DND-41 (cell line): ENCODE measurements around the gene ERC2.

Experiments used
- ATAC-seq: fragments of 200-7000 bp; cut with Tn5 transposase; 3 replicates; pipeline ENCODE4 v1.9.1; 2021; ENCODE audit warnings: low read depth; ENCODE audit not compliant: insufficient read depth
- DNase-seq: peaks from one replicate; pipeline ENCODE4 v3.0.0-alpha.2; 2020
- H2AFZ ChIP-seq: 2 replicates; pipeline ENCODE4 v1.6.0; 2012; ENCODE audit warnings: low read depth, low read length
- H3K27ac ChIP-seq: 2 replicates; pipeline ENCODE4 v1.5.1; 2012; ENCODE audit warnings: low read length, inconsistent platforms
- H3K27me3 ChIP-seq: fragments of 200-600 bp; sonication (generic); 2 replicates; pipeline ENCODE4 v1.6.0; 2012; ENCODE audit warnings: low read length, mild to moderate bottlenecking, inconsistent platforms; ENCODE audit not compliant: insufficient read depth, poor library complexity
- H3K36me3 ChIP-seq: 2 replicates; pipeline ENCODE4 v1.5.1; 2012; ENCODE audit warnings: low read length, inconsistent platforms; ENCODE audit not compliant: insufficient read depth
- H3K4me1 ChIP-seq: 2 replicates; pipeline ENCODE4 v1.5.1; 2012; ENCODE audit warnings: mild to moderate bottlenecking, low read length; ENCODE audit not compliant: insufficient read depth
- H3K4me2 ChIP-seq: 2 replicates; pipeline ENCODE4 v1.6.0; 2012; ENCODE audit warnings: mild to moderate bottlenecking, moderate library complexity, low read length, inconsistent platforms; ENCODE audit not compliant: insufficient read depth
- H3K4me3 ChIP-seq, 2 experiments: fragments of 200-600 bp in 1 of 2; shearing (Covaris generic) in 1 of 2; 2 replicates each; pipeline ENCODE4 v1.5.1; 2012 to 2016; ENCODE audit warnings: inconsistent platforms in 2 of 2, low read length in 2 of 2, mild to moderate bottlenecking in 2 of 2, low read depth in 1 of 2, moderate library complexity in 1 of 2
- H3K79me2 ChIP-seq: 2 replicates; pipeline ENCODE4 v1.6.0; 2012; ENCODE audit warnings: low read length, inconsistent platforms; ENCODE audit not compliant: insufficient read depth
- H3K9ac ChIP-seq: 2 replicates; pipeline ENCODE4 v1.6.0; 2012; ENCODE audit warnings: low read depth, mild to moderate bottlenecking, inconsistent platforms, low read length, moderate library complexity
- H3K9me3 ChIP-seq: 2 replicates; pipeline ENCODE4 v1.5.1; 2012; ENCODE audit warnings: low read length, moderate library complexity, mild to moderate bottlenecking, inconsistent platforms; ENCODE audit not compliant: insufficient read depth, severe bottlenecking
- H4K20me1 ChIP-seq: 2 replicates; pipeline ENCODE4 v1.6.0; 2012; ENCODE audit warnings: low read length; ENCODE audit not compliant: insufficient read depth
- CTCF ChIP-seq: IDR thresholded peaks from 2 replicates; pipeline ENCODE4 v1.5.1; 2012; ENCODE audit warnings: borderline replicate concordance, low read length, moderate library complexity, mild to moderate bottlenecking; ENCODE audit not compliant: poor library complexity, severe bottlenecking; ENCODE audit errors: extremely low read depth
- EZH2 ChIP-seq: IDR thresholded peaks from 3 replicates; pipeline ENCODE4 v1.6.1; 2012; ENCODE audit warnings: borderline replicate concordance, low read depth, mild to moderate bottlenecking, moderate library complexity, low read length, inconsistent platforms; ENCODE audit not compliant: severe bottlenecking

The ERC2 gene

GRCh38 chr3:55678546-55679216 lies 789.6 kb downstream of the ERC2 start:
- no peaks in the 10 kb centered on the region for H3K79me2 ChIP-seq
- H4K20me1 ChIP-seq: no peaks in the 10 kb centered on the region
- no peak overlapping the region for H3K27ac ChIP-seq
- no peak overlapping the region for H3K4me3 ChIP-seq
- ATAC-seq (no peak), DNase-seq (no peak)
- H3K36me3 ChIP-seq: no peaks in the 10 kb centered on the region
- TF ChIP-seq CTCF: no peak
- TF ChIP-seq EZH2: no peak
- H3K9me3 ChIP-seq: no peaks in the 10 kb centered on the region
- H2AFZ ChIP-seq: no peak overlapping the region
- no peak overlapping the region for H3K4me2 ChIP-seq
- H3K4me1 ChIP-seq: no peaks in the 10 kb centered on the region
- H3K9ac ChIP-seq: no peak overlapping the region
- H3K27me3 ChIP-seq: no peaks in the 10 kb centered on the region

GRCh38 chr3:55676643-55677042 lies 791.6 kb downstream of the ERC2 start:
- Histone ChIP-seq H3K4me3 (no peak overlapping the region), H3K27ac (no peak overlapping the region), H4K20me1 (no peaks in the 10 kb centered on the region), H2AFZ (no peak overlapping the region), H3K9me3 (no peaks in the 10 kb centered on the region), H3K79me2 (no peaks in the 10 kb centered on the region), H3K4me1 (no peaks in the 10 kb centered on the region), H3K36me3 (no peaks in the 10 kb centered on the region), H3K27me3 (no peaks in the 10 kb centered on the region), H3K4me2 (no peak overlapping the region), H3K9ac (no peak overlapping the region)
- no peak for ATAC-seq
- TF ChIP-seq CTCF (no peak), EZH2 (no peak)
- no peak for DNase-seq

GRCh38 chr3:55675478-55675877 lies 792.8 kb downstream of the ERC2 start:
- DNase-seq (no peak), ATAC-seq (no peak)
- Histone ChIP-seq H3K79me2 (no peaks in the 10 kb centered on the region), H2AFZ (no peak overlapping the region), H3K4me2 (no peak overlapping the region), H3K27me3 (no peaks in the 10 kb centered on the region), H3K9me3 (no peaks in the 10 kb centered on the region), H3K9ac (no peak overlapping the region), H3K27ac (no peak overlapping the region), H3K36me3 (no peaks in the 10 kb centered on the region), H4K20me1 (no peaks in the 10 kb centered on the region), H3K4me1 (no peaks in the 10 kb centered on the region), H3K4me3 (no peak overlapping the region)
- no peak for TF ChIP-seq CTCF

- H3K4me3 ChIP-seq: no peak overlapping the region
- no peaks in the 10 kb centered on the region for H3K36me3 ChIP-seq
- H3K9me3 ChIP-seq: no peaks in the 10 kb centered on the region
- H3K4me1 ChIP-seq: no peaks in the 10 kb centered on the region
- no peaks in the 10 kb centered on the region for H4K20me1 ChIP-seq
- DNase-seq (no peak), ATAC-seq (no peak)
- no peak overlapping the region for H3K9ac ChIP-seq
- no peaks in the 10 kb centered on the region for H3K79me2 ChIP-seq
- H2AFZ ChIP-seq: no peak overlapping the region
- no peak for TF ChIP-seq EZH2
- TF ChIP-seq CTCF: no peak
- H3K27ac ChIP-seq: no peak overlapping the region
- H3K4me2 ChIP-seq: no peak overlapping the region
- no peaks in the 10 kb centered on the region for H3K27me3 ChIP-seq
These were observed 794.5 kb downstream of the ERC2 start for GRCh38 chr3:55673764-55674163.
